NCI-H1105 treated with DMSO at 0.1 percent for 48 hours (cell line): ENCODE data around the gene LYVE1.
"Not testable (repeated sequence)": the region's sequence is repeated elsewhere in the genome, so short reads cannot be mapped to it uniquely, and the experiment has no call there.

Source experiments
- DNase-seq: peaks from one replicate; lab custom pipeline; 2025; lab: John Stamatoyannopoulos, UW

Gene LYVE1, protein sequence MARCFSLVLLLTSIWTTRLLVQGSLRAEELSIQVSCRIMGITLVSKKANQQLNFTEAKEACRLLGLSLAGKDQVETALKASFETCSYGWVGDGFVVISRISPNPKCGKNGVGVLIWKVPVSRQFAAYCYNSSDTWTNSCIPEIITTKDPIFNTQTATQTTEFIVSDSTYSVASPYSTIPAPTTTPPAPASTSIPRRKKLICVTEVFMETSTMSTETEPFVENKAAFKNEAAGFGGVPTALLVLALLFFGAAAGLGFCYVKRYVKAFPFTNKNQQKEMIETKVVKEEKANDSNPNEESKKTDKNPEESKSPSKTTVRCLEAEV

DNA sequence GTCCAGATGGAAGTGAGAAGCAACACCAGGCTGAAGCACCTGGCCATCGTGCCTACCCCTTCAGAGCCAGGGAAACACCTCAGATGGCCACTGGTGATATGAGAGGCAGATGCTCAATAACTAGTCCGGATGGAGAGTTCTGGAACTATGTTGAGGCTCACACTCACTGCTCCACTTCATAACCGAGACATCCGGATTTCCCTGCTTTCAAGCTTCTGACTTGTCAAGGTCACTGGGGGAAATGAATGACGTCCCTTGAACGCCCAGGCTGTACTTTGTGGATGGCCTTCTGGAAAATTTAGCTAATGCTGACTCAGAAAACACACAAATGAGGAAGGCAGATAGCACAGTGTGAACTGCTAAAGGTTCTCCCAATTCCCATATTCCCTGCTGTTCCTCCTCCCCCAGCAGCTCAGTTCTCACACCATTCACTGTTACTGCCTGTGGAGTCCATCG, at the start of gene LYVE1:
LYVE1 (minus strand) TSS at position 180 of the 456 bp plus-strand sequence; CDS start at position 47, 133 bp downstream.
- no peak for DNase-seq

DNA sequence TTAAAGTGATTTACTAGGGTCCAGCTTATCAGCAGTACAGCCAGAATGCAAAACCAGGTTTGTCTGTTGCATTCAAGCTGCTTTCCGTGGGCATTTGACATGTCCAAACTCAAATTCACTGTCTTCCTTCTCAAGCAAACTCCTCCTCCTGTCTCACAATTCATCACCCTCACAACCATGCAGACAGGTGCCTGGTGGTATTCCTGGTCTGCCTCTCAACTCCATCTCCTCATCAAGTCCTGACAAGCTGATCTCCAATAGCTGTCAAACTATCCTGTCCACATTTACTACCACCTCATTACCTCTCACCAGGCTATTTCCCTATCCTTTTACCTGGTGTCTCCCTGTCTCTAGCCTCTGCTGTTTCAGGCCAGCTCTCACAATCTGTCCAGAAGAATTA, 49.1 kb upstream of the LYVE1 start:
- DNase-seq, result no peak

DNA sequence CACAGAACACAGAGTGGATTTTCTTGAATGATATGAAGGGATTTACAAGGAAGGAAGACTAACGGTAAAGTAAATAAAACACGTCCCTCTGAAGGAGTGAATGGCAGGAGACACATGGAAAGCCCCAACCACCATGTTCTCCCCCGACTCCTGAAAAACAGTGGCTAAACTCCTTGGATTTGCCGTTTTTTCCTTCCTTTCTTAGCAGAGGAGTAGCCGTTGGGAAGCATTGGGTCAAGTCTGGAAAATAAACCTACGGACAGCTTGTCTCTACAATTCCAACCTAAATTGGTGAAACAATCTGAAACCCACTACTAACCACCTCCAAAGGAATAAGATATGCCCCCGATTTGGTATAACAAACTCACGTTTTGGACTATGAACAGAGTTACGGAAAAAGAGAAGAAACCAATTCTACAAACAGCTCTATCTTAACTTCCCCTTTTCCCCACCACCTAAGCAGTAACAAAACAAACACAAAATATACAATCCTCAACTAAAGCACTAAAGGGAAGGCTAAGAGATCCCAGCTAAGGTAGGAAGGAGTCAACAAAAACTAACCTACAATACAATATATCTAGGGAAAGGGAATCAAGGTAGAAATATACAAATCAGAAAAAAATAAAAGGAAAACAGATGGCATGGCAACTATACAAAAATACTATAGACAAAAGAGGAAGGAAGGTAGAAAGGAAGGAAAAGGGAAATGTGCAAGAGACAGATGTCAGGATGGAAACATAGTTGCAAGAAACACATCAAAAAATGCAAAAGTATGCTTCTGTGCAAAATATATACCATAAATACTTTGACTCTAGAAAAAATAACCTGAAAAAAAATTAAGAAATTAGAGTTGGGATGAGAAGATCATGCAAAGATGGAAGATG, 43.8 kb upstream of the LYVE1 start:
- no peak for DNase-seq

DNA sequence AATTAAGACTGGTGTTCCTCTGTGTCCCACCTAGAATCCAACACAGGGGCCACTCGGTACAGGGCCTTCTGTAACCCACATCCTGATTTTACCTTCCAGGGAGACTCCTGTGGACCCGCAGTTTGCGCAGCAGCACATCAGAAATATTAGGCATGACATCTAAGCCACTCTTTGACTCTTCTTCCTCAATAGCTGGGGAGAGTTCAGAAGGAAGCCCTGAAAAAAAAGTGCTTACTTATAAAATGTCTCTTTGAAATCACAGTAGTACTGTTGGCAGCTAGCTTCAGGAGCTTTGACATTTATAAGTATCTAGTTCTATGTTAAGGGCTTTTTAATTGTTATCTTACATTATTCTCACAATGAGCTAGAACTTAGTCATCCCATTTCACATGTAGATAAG, 41.2 kb upstream of the LYVE1 start:
- DNase-seq, result no peak

DNA sequence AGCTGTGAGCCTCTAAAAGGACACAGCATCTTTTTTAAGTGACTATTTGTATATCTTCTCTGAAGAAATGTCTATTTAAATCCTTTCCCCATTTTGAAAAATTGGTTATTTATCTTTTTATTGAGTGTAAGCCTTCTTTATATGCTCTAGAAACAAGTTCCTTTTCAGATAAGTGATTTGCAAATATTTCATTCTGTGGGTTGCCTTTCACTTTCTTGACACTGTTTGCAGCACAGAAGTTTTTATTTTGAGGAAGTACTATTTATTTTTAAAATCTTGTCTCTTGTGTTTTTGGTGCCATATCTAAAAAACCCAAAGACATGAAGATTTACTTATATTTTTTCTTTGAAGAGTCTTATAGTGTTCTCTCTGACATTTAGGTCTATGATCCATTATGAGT, 40.1 kb upstream of the LYVE1 start:
- no peak for DNase-seq

DNA sequence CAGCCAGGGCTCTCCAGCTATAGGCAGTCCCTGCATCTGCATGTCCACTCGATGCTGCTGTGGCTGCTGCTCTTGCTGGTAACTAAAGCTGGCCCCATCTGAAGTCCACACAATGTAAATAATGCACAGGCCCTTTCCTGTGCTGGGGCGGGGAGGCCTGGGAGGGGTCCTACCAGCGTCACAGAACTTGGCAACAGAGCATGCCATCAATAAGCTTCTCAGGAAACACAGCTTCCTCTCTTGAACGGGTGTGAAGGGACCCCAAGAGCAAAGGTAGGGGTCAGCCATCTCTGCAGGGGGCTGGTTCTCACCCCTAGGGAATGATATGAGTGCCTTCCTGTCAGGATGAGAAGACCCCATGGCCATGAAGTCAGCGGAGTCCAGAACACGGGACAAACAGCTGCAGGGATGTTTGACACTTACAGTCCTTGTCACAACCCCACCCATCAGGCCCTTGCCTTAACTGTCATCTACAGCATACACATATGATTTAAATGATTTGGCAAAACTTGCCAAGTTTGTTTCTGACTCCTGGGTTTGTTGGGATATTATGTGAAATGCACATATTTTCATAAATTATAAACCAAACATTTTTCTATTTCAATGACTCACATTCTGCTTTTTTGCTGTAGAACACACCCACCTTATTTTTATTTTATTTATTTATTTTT, 39.1 kb upstream of the LYVE1 start:
- no peak for DNase-seq

DNA sequence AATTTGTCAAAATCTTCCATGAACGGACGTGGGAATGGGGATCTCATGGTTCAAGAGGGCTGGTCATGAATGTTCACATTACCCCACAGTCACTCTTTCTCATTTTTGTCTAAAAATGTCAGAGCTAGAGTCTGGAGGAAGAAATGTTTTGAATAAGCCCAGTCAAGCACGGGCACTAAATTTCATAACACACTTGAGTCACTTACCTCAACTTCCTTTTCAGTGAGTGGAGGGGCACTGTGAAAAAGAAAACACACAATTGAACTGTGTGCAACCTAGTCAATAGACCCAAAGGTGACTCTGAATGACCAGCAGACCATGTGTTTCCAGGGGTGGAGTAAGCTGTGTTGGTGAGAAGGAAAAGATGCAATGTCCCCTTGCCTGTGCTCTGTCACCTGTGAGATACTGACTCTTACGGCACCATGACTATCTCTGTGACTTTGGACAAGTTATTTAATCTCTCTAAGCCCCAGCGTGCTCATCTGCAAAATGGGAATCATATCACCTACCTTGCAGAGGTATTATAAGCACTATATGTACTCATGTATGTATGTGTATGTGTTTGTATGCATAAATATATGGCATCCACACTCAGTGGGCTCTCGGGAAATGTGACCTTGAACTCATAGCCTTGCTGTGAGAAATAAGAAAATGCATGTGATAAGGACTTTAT, 38.2 kb upstream of the LYVE1 start:
- DNase-seq, result no peak

DNA sequence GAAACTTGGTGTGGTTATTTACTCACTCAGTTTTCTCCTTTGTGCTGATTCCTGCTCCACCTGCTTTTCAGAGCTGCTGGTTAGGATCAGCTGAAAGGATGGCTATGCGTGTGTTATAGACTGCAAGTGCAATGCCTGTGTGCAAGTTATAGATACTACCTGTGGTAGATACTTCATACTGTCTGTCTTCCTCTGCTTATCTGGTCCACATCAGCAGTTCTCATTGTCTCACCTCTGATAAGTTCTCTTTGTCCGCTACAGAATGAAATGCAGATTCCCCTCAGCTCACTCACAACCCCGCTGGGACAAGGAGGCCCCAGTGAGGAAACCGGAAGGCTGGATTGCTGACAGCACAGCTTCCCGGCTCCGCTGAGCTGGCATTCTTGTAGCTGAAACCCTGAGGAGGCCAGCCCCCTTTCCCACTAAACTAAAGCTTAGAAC, 37.5 kb upstream of the LYVE1 start:
- no peak for DNase-seq

DNA sequence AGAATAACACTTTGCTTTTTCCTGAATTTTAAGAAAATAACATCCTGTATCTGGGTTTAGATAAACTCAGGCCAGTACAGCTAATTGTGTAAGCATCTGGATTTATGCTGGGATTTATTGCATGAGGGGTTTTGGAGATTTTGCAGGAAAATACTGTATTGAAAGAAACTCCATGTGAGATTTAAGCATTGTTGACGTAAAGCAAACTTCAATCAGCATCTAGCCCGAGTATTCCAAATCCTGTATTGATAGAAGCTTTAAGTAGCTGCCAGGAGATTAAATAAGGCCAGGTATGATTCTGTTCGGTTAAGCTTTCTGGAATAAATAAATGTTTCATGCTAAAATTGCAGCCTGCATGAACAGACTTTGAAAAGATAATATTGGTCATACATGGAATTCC, 36.3 kb upstream of the LYVE1 start:
- no peak for DNase-seq

DNA sequence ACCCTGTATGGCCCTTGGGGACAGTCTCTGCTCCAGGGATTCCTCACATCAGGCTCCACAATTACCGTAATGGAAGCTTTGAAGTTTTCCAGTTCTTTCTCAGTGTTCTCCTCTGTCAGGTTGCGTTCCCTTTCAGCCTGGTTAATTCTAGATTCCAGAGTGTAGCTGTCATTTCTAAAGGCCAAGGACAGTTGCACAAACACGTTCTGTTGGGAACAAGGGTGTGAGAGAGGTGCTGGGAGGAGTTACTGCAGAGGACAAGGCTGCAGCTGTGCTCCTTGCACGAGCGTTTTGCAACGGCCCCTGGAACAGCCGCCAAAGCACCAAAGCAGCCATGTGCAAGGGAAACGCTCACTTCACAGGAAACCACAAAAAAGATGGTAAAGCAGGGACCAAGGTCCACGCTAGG, 35.9 kb upstream of the LYVE1 start:
- DNase-seq, result no peak

DNA sequence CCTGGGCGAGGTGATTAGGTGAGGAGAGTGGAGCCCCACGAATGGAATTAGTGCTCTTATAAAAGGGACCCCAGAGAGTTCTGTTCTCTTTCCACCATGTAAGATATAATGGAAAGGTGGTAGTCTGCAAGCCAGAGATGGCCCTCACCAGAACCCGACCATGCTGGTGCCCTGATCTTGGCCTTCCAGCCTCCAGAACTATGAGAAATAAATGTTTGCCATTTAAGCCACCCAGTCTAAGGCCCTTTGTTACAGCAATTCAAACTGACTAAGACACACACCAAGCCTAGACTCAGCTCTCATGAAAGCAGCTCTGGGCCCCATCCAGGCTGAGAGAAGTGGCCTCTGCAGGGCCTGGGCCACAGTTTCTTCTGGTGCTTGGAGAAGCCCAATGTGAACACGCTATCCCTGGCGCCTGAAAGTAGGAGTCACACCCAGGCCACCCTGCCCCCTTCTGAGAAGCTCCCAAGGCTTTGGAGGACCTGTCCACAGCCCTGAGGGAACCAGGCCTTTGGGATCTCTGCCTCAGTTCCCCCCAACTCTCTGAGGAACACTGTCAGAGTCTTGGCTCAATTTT, 35.3 kb upstream of the LYVE1 start:
- DNase-seq, result no peak

DNA sequence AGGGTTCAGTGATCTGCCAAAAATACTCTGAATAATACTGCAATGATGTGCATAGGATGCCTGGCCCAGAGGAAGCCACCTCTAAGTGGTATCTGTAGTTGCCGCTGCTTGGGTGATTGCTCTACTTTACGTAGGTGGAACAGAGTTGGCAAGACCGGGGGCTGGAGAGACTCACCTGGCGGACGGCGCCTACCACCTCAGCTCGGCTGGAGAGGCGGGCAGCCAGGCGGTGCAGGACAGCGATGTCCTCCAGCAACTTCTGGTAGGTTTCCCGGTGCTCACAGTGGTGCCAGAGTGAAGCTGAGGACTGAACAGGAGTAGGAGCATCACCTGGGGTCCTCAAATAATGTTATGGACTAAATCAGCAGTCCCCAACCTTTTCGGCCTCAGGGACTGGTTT, 34.5 kb upstream of the LYVE1 start:
- DNase-seq, result no peak

DNA sequence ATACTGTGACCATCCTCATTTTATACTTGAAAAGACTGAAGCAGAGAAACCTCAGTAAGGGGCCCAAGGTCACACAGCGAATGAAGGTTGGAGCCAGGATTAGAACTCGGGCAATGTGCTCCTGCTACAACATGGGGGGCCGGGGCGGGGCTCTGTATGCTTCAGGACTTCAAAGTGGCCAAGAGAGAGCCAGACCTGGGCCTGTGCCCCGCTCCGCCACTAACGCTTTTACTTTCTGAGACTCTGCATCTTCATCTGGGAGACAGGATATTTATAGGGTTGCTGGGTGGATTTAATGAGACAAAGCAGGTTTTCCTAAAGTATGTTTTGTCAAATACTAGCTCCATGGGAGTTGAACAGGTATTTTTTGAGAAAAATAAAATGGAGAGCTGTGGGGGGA, 33.9 kb upstream of the LYVE1 start:
- DNase-seq, result no peak

DNA sequence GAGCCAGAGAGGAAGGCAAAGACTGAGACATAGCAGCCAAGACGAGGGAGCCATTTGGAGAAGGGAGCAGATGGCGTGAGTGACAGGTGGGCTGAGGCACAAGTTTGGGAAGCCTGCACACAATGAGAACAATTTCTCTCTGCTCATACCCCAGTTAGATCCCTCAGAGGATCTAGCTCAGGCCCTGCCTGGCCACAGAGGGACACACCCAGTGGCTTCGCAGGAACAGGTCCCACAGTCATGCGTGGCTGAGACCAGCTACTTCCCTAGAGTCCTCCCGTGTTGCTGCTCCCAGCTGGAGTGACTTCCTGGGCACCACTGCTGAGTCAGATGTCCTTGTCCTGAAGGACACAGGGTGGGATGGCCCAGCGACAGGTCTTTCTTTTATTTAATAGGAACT, 33.4 kb upstream of the LYVE1 start:
- no peak for DNase-seq

DNA sequence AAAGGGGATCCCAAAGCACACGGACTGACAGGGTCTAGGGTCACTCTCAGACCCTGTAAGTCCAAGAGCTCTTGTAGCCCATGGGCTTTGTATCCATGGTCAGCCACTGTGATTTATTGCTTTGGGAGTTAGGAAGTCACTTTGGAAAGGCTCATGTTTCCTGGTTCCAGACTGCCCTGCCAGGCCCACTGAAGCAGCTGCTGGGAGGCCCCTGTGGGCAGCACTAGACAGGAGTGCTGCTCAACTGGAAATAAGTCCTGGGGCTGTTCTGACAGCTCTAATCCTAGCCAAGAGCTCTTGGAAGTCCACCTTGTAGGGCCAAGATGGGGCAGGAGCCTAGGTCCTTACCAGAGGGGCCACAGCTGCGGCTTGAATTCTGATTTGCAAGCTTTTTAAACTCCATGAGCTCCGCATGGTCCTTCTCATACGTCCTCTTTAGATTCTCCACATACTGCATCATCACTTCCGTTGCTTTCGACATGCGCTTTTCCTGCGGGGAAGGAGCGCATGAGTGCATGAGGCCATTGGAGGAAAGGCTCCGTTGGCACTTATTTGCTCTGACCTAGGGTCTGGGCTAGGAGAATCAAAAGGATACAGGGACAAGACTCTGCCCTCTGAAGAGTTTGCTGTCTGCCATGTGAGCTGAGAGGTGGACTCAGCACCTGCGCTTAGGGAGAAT, 32.2 kb upstream of the LYVE1 start:
- no peak for DNase-seq

DNA sequence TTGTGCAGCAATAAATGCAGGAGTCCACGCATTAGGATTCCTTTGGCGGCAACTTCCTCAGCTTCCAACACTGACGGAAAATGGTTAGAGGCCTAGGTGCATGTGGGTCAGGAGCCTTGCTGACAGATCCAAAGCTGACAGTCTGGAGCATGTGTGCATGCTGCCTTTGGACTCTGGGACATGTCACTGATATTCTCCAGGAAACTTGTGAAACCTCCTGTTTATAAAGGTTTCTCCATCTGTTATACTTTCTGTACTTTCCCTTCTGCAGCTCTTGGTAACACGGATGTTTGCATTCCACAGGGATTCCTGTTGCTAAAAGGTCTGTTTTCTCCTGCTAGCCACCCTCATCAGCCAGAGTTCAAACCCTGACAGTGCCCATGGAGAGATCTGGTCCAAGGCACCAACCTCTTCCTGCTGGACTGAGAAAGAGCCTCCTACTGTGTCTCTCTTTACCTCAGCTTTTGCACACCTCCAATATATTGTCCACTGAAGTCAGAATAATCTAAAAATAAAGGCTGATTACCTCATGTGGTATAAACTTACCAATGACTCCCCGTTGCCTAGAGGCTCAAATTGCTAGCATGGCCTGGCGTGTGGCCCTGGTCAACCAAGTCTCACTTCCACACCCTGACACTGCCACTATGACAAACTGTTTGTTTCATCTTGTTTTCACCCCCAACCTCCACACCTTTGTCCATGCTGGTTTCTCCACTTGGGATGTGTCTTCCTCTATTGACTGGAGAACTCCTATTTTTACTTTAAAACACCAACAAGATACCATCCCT, 31.1 kb upstream of the LYVE1 start:
- no peak for DNase-seq

DNA sequence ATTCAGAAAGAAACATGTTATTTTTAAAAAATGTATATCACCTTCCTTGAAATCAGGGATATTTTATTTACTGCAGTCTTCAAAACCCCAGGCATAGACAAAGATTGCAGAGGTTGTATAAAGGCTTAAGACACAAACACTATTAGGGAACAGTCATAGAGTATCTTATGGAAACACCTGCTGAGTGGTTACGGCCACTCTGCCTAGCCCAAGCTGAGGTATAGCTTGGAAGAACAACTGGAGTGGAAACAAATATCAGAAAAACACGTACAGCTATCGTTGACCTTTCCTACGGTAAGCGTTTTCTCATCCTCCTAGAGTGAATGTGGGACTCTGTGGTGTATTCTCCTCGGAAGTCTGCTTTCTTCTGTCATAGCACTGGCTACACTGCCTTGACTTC, 30.4 kb upstream of the LYVE1 start:
- DNase-seq, result no peak

DNA sequence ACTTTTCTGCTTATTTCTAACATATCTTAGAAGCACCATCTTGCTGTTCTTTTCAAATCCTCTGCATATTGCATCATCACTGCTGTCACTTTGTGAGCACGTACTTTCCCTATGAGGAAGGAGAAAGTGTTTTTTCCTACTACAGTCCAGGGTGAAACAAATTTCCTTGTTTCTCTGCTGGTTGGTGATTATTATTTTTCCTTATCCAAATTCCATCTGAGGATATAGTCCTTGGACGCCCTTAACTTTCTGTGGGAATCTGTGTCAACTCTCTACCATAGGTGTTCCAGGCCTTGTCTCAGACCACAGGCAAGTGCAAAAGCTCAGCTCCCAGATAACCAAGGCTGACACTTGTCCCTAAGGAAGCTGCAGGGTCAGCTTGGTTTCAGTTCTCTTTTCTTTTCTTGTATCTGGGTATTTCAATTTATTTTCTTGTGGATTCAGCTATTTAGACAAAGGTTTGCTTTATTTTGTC, 29.4 kb upstream of the LYVE1 start:
- no peak for DNase-seq

DNA sequence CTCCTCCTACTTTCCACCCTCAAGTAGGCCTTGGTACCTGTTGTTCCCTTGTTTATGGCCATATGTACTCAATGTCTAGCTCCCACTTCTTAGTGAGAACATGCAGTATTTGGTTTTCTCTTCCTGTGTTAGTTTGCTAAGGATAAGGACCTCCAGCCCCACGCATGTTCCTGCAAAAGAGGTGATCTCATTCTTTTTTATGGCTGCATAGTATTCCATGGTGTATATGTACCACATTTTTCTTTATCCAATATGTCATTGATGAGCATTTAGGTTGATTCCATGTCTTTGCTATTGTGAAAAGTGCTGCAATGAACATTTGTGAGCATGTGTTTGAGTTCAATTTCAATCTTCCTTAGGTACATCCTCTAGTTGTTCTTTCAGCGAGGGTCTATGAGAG, 27.4 kb upstream of the LYVE1 start:
- not testable (repeated sequence) for DNase-seq

DNA sequence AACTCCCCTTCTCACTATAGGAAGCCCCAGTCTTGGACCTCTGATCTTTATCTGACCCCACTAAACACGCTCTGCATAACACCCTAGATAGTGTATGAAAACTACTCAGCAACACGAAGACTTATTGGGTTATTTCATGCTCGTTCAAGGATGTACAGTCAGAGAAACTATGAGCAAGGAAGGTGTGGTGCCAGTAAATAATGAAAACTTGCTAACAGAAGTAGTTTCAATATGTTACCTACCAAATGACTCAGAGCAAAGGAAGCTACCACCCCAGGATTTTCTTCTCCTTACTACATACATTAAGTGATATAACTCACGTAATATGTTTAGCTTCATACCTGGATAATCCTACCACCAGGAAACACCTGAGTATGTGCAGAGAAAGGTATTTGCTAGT, 25.9 kb upstream of the LYVE1 start:
- no peak for DNase-seq
